ENCODE results near the gene TOR2A.

The TOR2A gene

GRCh38 chr9:127742435-127743088 lies 7.5 kb upstream of the TOR2A start:
- no peak for DNase-seq (ENCODE audit: low spot score)

- no peak for DNase-seq (ENCODE audit: low spot score)
Observed at GRCh38 chr9:127741831-127742434, 6.8 kb upstream of the TOR2A start.

- DNase-seq (ENCODE audit: low spot score): no peak
Observed at GRCh38 chr9:127739614-127740330, 4.7 kb upstream of the TOR2A start.

- DNase-seq (ENCODE audit: low spot score): no peak
Observed at GRCh38 chr9:127738666-127739065, 3.6 kb upstream of the TOR2A start.

- no peak for DNase-seq (ENCODE audit: low spot score)
Observed at GRCh38 chr9:127735530-127736185, 564 bp upstream of the TOR2A start.

- DNase-seq (ENCODE audit: low spot score): no peak
Observed at GRCh38 chr9:127734247-127734746, 797 bp downstream of the TOR2A start.

GRCh38 chr9:127733614-127734013 lies 1.5 kb downstream of the TOR2A start:
- DNase-seq (ENCODE audit: low spot score): no peak

- no peak for DNase-seq (ENCODE audit: low spot score)
Observed at GRCh38 chr9:127732444-127732843, 2.6 kb downstream of the TOR2A start.

- DNase-seq (ENCODE audit: low spot score): no peak
Observed at GRCh38 chr9:127731938-127732337, 3.2 kb downstream of the TOR2A start.

GRCh38 chr9:127730799-127731410 lies 4.2 kb downstream of the TOR2A start:
- no peak for DNase-seq (ENCODE audit: low spot score)

GRCh38 chr9:127730262-127730661 lies 4.8 kb downstream of the TOR2A start:
- no peak for DNase-seq (ENCODE audit: low spot score)

- DNase-seq (ENCODE audit: low spot score): no peak
Observed at GRCh38 chr9:127729522-127730256, 5.4 kb downstream of the TOR2A start.

GRCh38 chr9:127728808-127729207 lies 6.3 kb downstream of the TOR2A start:
- DNase-seq (ENCODE audit: low spot score): no peak

GRCh38 chr9:127726871-127727270 lies 8.2 kb downstream of the TOR2A start:
- no peak for DNase-seq (ENCODE audit: low spot score)

- DNase-seq (ENCODE audit: low spot score): no peak
Observed at GRCh38 chr9:127724012-127724411, 11.1 kb downstream of the TOR2A start.

GRCh38 chr9:127723444-127723843 lies 11.7 kb downstream of the TOR2A start:
- DNase-seq (ENCODE audit: low spot score): no peak

- no peak for DNase-seq (ENCODE audit: low spot score)
Observed at GRCh38 chr9:127723013-127723412, 12.1 kb downstream of the TOR2A start.

- no peak for DNase-seq (ENCODE audit: low spot score)
Observed at GRCh38 chr9:127722055-127722745, 12.9 kb downstream of the TOR2A start.

- DNase-seq (ENCODE audit: low spot score): no peak
Observed at GRCh38 chr9:127721391-127721821, 13.7 kb downstream of the TOR2A start.

GRCh38 chr9:127720865-127721227 lies 14.2 kb downstream of the TOR2A start:
- no peak for DNase-seq (ENCODE audit: low spot score)
